Calu3 (cell line): ENCODE results near the gene ASAP2. TPM values are rescaled to one million over a fixed set of nuclear protein-coding genes. Genes with fewer than 3 reads are reported as not detected.

Source experiments
- BruUV-seq: library from RNA; stranded (reverse); fragments of 400-500 nt; replicated peaks from 2 replicates; lab custom pipeline; 2021; lab: Mats Ljungman, UMichigan
- CTCF ChIA-PET: fragments of 300-600 bp; sonication (Branson Sonifier 250); formaldehyde crosslinking; loops from one replicate; lab custom pipeline; 2022; ENCODE audit warnings: antibody characterized with exemption; lab: Charles Lee
- DNase-seq: peaks from one replicate; pipeline ENCODE4 v3.0.0; 2022
- H3K27ac Mint-ChIP-seq: one replicate; pipeline ENCODE4 v1.8.0; 2022; ENCODE audit warnings: mixed read lengths; ENCODE audit not compliant: unreplicated experiment
- H3K27me3 Mint-ChIP-seq: one replicate; pipeline ENCODE4 v1.8.0; 2022; ENCODE audit warnings: mixed read lengths; ENCODE audit not compliant: unreplicated experiment
- H3K36me3 Mint-ChIP-seq: one replicate; pipeline ENCODE4 v1.8.0; 2022; ENCODE audit warnings: mild to moderate bottlenecking, moderate library complexity, mixed read lengths; ENCODE audit not compliant: insufficient read depth, unreplicated experiment
- H3K4me1 Mint-ChIP-seq: one replicate; pipeline ENCODE4 v1.8.0; 2022; ENCODE audit warnings: mild to moderate bottlenecking, low read depth, mixed read lengths; ENCODE audit not compliant: unreplicated experiment
- H3K4me3 Mint-ChIP-seq: one replicate; pipeline ENCODE4 v1.8.0; 2022; ENCODE audit warnings: mild to moderate bottlenecking, low read depth, moderate library complexity, mixed read lengths; ENCODE audit not compliant: unreplicated experiment
- H3K9me3 Mint-ChIP-seq: one replicate; pipeline ENCODE4 v1.8.0; 2022; ENCODE audit warnings: low read depth, mixed read lengths; ENCODE audit not compliant: unreplicated experiment
- CTCF ChIP-seq: fragments of 200-600 bp; IDR thresholded peaks from one replicate; pipeline ENCODE4 v1.8.0; 2022; ENCODE audit warnings: antibody characterized with exemption; ENCODE audit not compliant: unreplicated experiment
- intact Hi-C: fragments of 100-400 bp; cut with micrococcal nuclease; formaldehyde crosslinking; loops from one replicate; pipeline ENCODE4 v1.10.0; 2022; ENCODE audit not compliant: unreplicated experiment
- total RNA-seq: library from RNA; stranded (reverse); gene quantifications from 2 replicates; pipeline ENCODE4 v1.2.3, GENCODE V29; 2022

Gene ASAP2
- total RNA-seq, 1 experiment from 2014 or later = 78.6 TPM

- Mint-ChIP-seq H3K9me3 (no peaks in the 10 kb centered on the region), H3K4me3 (no peak overlapping the region), H3K27me3 (no peaks in the 10 kb centered on the region), H3K27ac (no peak overlapping the region), H3K4me1 (peaks cover 12% of the 10 kb centered on the region), H3K36me3 (peaks cover 33% of the 10 kb centered on the region)
- CTCF ChIA-PET = no interaction called here
- intact Hi-C loops = no loop called here
- DNase-seq = no peak
- BruUV-seq = no TSS peak
- TF ChIP-seq CTCF = no peak
These were observed 136.9 kb downstream of the ASAP2 start for GRCh38 chr2:9343524-9343923.

- no TSS peak for BruUV-seq
- Mint-ChIP-seq H3K4me3 (no peak overlapping the region), H3K36me3 (peaks cover 30% of the 10 kb centered on the region), H3K27me3 (no peaks in the 10 kb centered on the region), H3K9me3 (no peaks in the 10 kb centered on the region), H3K4me1 (peaks cover 11% of the 10 kb centered on the region), H3K27ac (no peak overlapping the region)
- TF ChIP-seq CTCF = no peak
- DNase-seq = no peak
- intact Hi-C loops = no loop called here
- CTCF ChIA-PET = no interaction called here
These were observed 137.8 kb downstream of the ASAP2 start for GRCh38 chr2:9344434-9344833.

GRCh38 chr2:9345343-9345742 is 138.7 kb downstream of the ASAP2 start:
- H3K27me3 Mint-ChIP-seq = no peaks in the 10 kb centered on the region
- H3K4me1 Mint-ChIP-seq = peaks cover 11% of the 10 kb centered on the region
- CTCF ChIA-PET = no interaction called here
- no peak for TF ChIP-seq CTCF
- BruUV-seq = no TSS peak
- peaks cover 37% of the 10 kb centered on the region for H3K36me3 Mint-ChIP-seq
- no peak for DNase-seq
- H3K9me3 Mint-ChIP-seq = no peaks in the 10 kb centered on the region
- H3K4me3 Mint-ChIP-seq = no peak overlapping the region
- H3K27ac Mint-ChIP-seq = no peak overlapping the region
- intact Hi-C loops = no loop called here

GRCh38 chr2:9345997-9346396 is 139.4 kb downstream of the ASAP2 start:
- H3K36me3 Mint-ChIP-seq = peaks cover 39% of the 10 kb centered on the region
- no peak overlapping the region for H3K27ac Mint-ChIP-seq
- H3K9me3 Mint-ChIP-seq = no peaks in the 10 kb centered on the region
- H3K27me3 Mint-ChIP-seq = no peaks in the 10 kb centered on the region
- CTCF ChIA-PET = interaction anchor here (0.5 kb wide), 1 partner anchor 140 kb away, joined by 5 read pairs; no protein-coding TSS in a partner anchor
- BruUV-seq = no TSS peak
- intact Hi-C loops = no loop called here
- no peak overlapping the region for H3K4me3 Mint-ChIP-seq
- TF ChIP-seq CTCF = no peak
- peaks cover 11% of the 10 kb centered on the region for H3K4me1 Mint-ChIP-seq
- DNase-seq = no peak
